SK-N-SH treated with all-trans-retinoic acid at 6 μM for 48 hours (cell line): Measurements from ENCODE around the gene REPS1.
"Not testable (repeated sequence)": the region's sequence is repeated elsewhere in the genome, so short reads cannot be mapped to it uniquely, and the experiment has no call there.

Source experiments
- ATAC-seq: fragments of 200-7000 bp; cut with Tn5 transposase; 3 replicates; pipeline ENCODE4 v1.9.1; 2020; ENCODE audit warnings: mild to moderate bottlenecking, moderate library complexity
- ARNTL ChIP-seq: fragments of 450-650 bp; formaldehyde crosslinking; IDR thresholded peaks from 2 replicates; pipeline ENCODE4 v1.5.0; 2020; ENCODE audit warnings: low read depth, mild to moderate bottlenecking, moderate library complexity, borderline replicate concordance
- BACH2 ChIP-seq: fragments of 250-450 bp; sonication (Bioruptor Pico); IDR thresholded peaks from 2 replicates; pipeline ENCODE4 v1.9.0; 2021; ENCODE audit warnings: mild to moderate bottlenecking, borderline replicate concordance
- CREB5 ChIP-seq: fragments of 250-450 bp; sonication (Bioruptor Pico); IDR thresholded peaks from 2 replicates; pipeline ENCODE4 v1.5.1; 2020; ENCODE audit warnings: low read depth, mild to moderate bottlenecking, moderate library complexity
- CSDC2 ChIP-seq: fragments of 250-450 bp; sonication (Bioruptor Pico); IDR thresholded peaks from 2 replicates; pipeline ENCODE4 v1.5.0; 2020; ENCODE audit warnings: mild to moderate bottlenecking, moderate library complexity
- CSRNP3 ChIP-seq: fragments of 250-450 bp; sonication (Bioruptor Pico); IDR thresholded peaks from 2 replicates; pipeline ENCODE4 v1.5.1; 2021; ENCODE audit warnings: mild to moderate bottlenecking, moderate library complexity
- ESRRG ChIP-seq: fragments of 250-450 bp; sonication (Bioruptor Pico); IDR thresholded peaks from 2 replicates; pipeline ENCODE4 v1.6.1; 2021; ENCODE audit warnings: mild to moderate bottlenecking
- GLIS3 ChIP-seq: fragments of 250-450 bp; sonication (Bioruptor Pico); IDR thresholded peaks from 2 replicates; pipeline ENCODE4 v1.5.0; 2020; ENCODE audit warnings: mild to moderate bottlenecking, moderate library complexity
- ISL1 ChIP-seq: fragments of 250-450 bp; sonication (Bioruptor Pico); IDR thresholded peaks from 2 replicates; pipeline ENCODE4 v2.1.2; 2022; ENCODE audit warnings: mild to moderate bottlenecking, moderate library complexity
- OSR1 ChIP-seq: fragments of 250-450 bp; sonication (Bioruptor Pico); IDR thresholded peaks from 2 replicates; pipeline ENCODE4 v1.8.0; 2022; ENCODE audit warnings: moderate library complexity, mild to moderate bottlenecking, inconsistent platforms
- PATZ1 ChIP-seq: fragments of 250-450 bp; sonication (Bioruptor Pico); IDR thresholded peaks from 2 replicates; pipeline ENCODE4 v1.8.0; 2020; ENCODE audit warnings: mild to moderate bottlenecking, moderate library complexity, borderline replicate concordance
- POU6F1 ChIP-seq: fragments of 250-450 bp; sonication (Bioruptor Pico); IDR thresholded peaks from 2 replicates; pipeline ENCODE4 v1.8.0; 2021; ENCODE audit warnings: low read depth, mild to moderate bottlenecking, moderate library complexity, borderline replicate concordance
- PPARA ChIP-seq: fragments of 250-450 bp; sonication (Bioruptor Pico); IDR thresholded peaks from 2 replicates; pipeline ENCODE4 v1.5.0; 2020; ENCODE audit warnings: mild to moderate bottlenecking, borderline replicate concordance
- RARB ChIP-seq: fragments of 250-450 bp; sonication (Bioruptor Pico); IDR thresholded peaks from 2 replicates; pipeline ENCODE4 v1.8.0; 2021; ENCODE audit warnings: mild to moderate bottlenecking, moderate library complexity
- SNAI2 ChIP-seq: fragments of 250-450 bp; sonication (Bioruptor Pico); IDR thresholded peaks from 2 replicates; pipeline ENCODE4 v1.5.0; 2020; ENCODE audit warnings: mild to moderate bottlenecking, moderate library complexity
- TCF4 ChIP-seq: fragments of 250-450 bp; sonication (Bioruptor Pico); IDR thresholded peaks from 2 replicates; pipeline ENCODE4 v1.8.0; 2021; ENCODE audit warnings: mild to moderate bottlenecking, moderate library complexity, borderline replicate concordance
- TOX ChIP-seq: fragments of 250-450 bp; sonication (Bioruptor Pico); IDR thresholded peaks from 2 replicates; pipeline ENCODE4 v1.8.0; 2021; ENCODE audit warnings: mild to moderate bottlenecking, moderate library complexity, borderline replicate concordance
- ZC3H10 ChIP-seq: fragments of 250-450 bp; sonication (Bioruptor Pico); IDR thresholded peaks from 2 replicates; pipeline ENCODE4 v1.5.1; 2021; ENCODE audit warnings: mild to moderate bottlenecking, moderate library complexity
- ZFP3 ChIP-seq: fragments of 250-450 bp; sonication (Bioruptor Pico); IDR thresholded peaks from 2 replicates; pipeline ENCODE4 v1.5.0; 2020; ENCODE audit warnings: mild to moderate bottlenecking, moderate library complexity
- ZFP30 ChIP-seq: fragments of 450-650 bp; formaldehyde crosslinking; IDR thresholded peaks from 2 replicates; pipeline ENCODE4 v1.5.0; 2022; ENCODE audit warnings: mild to moderate bottlenecking, moderate library complexity
- ZNF565 ChIP-seq: fragments of 450-650 bp; formaldehyde crosslinking; conservative IDR thresholded peaks from 2 replicates; pipeline ENCODE4 v1.5.0; 2020; ENCODE audit warnings: low read depth, mild to moderate bottlenecking, moderate library complexity
- ZNF70 ChIP-seq: fragments of 450-650 bp; formaldehyde crosslinking; IDR thresholded peaks from 2 replicates; pipeline ENCODE4 v1.5.0; 2020; ENCODE audit warnings: mild to moderate bottlenecking, moderate library complexity
- ZNF8 ChIP-seq: fragments of 450-650 bp; formaldehyde crosslinking; IDR thresholded peaks from 2 replicates; pipeline ENCODE4 v1.5.0; 2020; ENCODE audit warnings: mild to moderate bottlenecking, moderate library complexity
- TF ChIP-seq, protein P1 (sequence below): fragments of 250-450 bp; sonication (Bioruptor Pico); IDR thresholded peaks from 2 replicates; pipeline ENCODE4 v1.5.0; 2020; ENCODE audit warnings: mild to moderate bottlenecking, moderate library complexity

The REPS1 gene

GRCh38 chr6:138997136-138997535, 9.1 kb upstream of the REPS1 start:
- no peak for ATAC-seq
- no peak for TF ChIP-seq BACH2
- no peak for TF ChIP-seq ZNF70 (CRISPR knock-in tag)
- no peak for TF ChIP-seq PATZ1 (CRISPR knock-in tag)
- no peak for TF ChIP-seq ZC3H10 (CRISPR knock-in tag)
- TF ChIP-seq ZFP30 (CRISPR knock-in tag) = no peak
- no peak for TF ChIP-seq ISL1 (CRISPR knock-in tag)
- TF ChIP-seq POU6F1 (CRISPR knock-in tag) = no peak
- no peak for TF ChIP-seq PPARA (CRISPR knock-in tag)
- TF ChIP-seq ESRRG (CRISPR knock-in tag) = no peak
- no peak for TF ChIP-seq CSDC2
- TF ChIP-seq OSR1 (CRISPR knock-in tag) = no peak
- no peak for TF ChIP-seq SNAI2 (CRISPR knock-in tag)
- TF ChIP-seq TCF4 (CRISPR knock-in tag) = no peak
- no peak for TF ChIP-seq ZNF565 (CRISPR knock-in tag)
- TF ChIP-seq ARNTL (CRISPR knock-in tag) = no peak
- no peak for TF ChIP-seq GLIS3
- no peak for TF ChIP-seq ZNF8
- TF ChIP-seq RARB (CRISPR knock-in tag) = no peak
- no peak for TF ChIP-seq TOX (CRISPR knock-in tag)

- no peak for TF ChIP-seq GLIS3
- TF ChIP-seq ZNF8 = no peak
- TF ChIP-seq CSRNP3 (CRISPR knock-in tag) = no peak
- TF ChIP-seq TCF4 (CRISPR knock-in tag) = no peak
- TF ChIP-seq ZFP3 (CRISPR knock-in tag) = no peak
- no peak for TF ChIP-seq ZNF565 (CRISPR knock-in tag)
- TF ChIP-seq ZNF70 (CRISPR knock-in tag) = no peak
- no peak for TF ChIP-seq ESRRG (CRISPR knock-in tag)
- TF ChIP-seq ZFP30 (CRISPR knock-in tag) = no peak
- no peak for TF ChIP-seq PPARA (CRISPR knock-in tag)
- no peak for TF ChIP-seq CREB5 (CRISPR knock-in tag)
- TF ChIP-seq, protein P1, sequence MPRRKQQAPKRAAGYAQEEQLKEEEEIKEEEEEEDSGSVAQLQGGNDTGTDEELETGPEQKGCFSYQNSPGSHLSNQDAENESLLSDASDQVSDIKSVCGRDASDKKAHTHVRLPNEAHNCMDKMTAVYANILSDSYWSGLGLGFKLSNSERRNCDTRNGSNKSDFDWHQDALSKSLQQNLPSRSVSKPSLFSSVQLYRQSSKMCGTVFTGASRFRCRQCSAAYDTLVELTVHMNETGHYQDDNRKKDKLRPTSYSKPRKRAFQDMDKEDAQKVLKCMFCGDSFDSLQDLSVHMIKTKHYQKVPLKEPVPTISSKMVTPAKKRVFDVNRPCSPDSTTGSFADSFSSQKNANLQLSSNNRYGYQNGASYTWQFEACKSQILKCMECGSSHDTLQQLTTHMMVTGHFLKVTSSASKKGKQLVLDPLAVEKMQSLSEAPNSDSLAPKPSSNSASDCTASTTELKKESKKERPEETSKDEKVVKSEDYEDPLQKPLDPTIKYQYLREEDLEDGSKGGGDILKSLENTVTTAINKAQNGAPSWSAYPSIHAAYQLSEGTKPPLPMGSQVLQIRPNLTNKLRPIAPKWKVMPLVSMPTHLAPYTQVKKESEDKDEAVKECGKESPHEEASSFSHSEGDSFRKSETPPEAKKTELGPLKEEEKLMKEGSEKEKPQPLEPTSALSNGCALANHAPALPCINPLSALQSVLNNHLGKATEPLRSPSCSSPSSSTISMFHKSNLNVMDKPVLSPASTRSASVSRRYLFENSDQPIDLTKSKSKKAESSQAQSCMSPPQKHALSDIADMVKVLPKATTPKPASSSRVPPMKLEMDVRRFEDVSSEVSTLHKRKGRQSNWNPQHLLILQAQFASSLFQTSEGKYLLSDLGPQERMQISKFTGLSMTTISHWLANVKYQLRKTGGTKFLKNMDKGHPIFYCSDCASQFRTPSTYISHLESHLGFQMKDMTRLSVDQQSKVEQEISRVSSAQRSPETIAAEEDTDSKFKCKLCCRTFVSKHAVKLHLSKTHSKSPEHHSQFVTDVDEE (CRISPR knock-in tag) = no peak
- TF ChIP-seq TOX (CRISPR knock-in tag) = no peak
- no peak for TF ChIP-seq ZC3H10 (CRISPR knock-in tag)
- no peak for TF ChIP-seq POU6F1 (CRISPR knock-in tag)
- TF ChIP-seq, all 23 proteins: peak for 0
- no peak for ATAC-seq
Observed at GRCh38 chr6:138996524-138996923, 8.5 kb upstream of the REPS1 start.

GRCh38 chr6:138993410-138993809, 5.4 kb upstream of the REPS1 start:
- not testable (repeated sequence) for ATAC-seq

- not testable (repeated sequence) for ATAC-seq
Observed at GRCh38 chr6:138992965-138993364, 4.9 kb upstream of the REPS1 start.
